ENCODE data around the gene CEBPG. TPM values are rescaled to one million over a fixed set of nuclear protein-coding genes. Genes with fewer than 3 reads are reported as not detected.

CEBPG gene
- total and polyA plus RNA-seq, 4 donors = 21.5 to 29.7 (median 24.7) TPM

- no peaks in the 10 kb centered on the region for H3K4me1 ChIP-seq (ENCODE audit: control insufficient read depth in 5 of 5, insufficient read depth in 5 of 5, low read length in 5 of 5)
- WGBS, 2 donors = 83 to 94% methylated on average over 6 of the region's 6 CpGs
- no peak overlapping the region for H3K27ac ChIP-seq (ENCODE audit: low read depth in 1 of 2, low read length in 1 of 2)
- no peaks in the 10 kb centered on the region for H3K36me3 ChIP-seq (ENCODE audit: control insufficient read depth in 4 of 4, insufficient read depth in 4 of 4, low read length in 4 of 4)
- peaks cover 0 to 6% (median 2%) of the 10 kb centered on the region in 4 donors for H3K9me3 ChIP-seq (ENCODE audit: control insufficient read depth in 4 of 4, insufficient read depth in 3 of 4, low read length in 3 of 4)
- H3K27me3 ChIP-seq (ENCODE audit: control insufficient read depth in 3 of 3, insufficient read depth in 3 of 3, low read length in 2 of 3) = no peaks in the 10 kb centered on the region
- DNase-seq = no peak
- no peak for ATAC-seq (ENCODE audit: insufficient read depth, low FRiP score)
- no peak overlapping the region for H3K4me3 ChIP-seq
- no peak overlapping the region for H3K9ac ChIP-seq (ENCODE audit: insufficient read depth in 1 of 2, low read length in 2 of 2)
- no peak for TF ChIP-seq CTCF (IDR thresholded peaks at IDR 0.05; ENCODE audit: control extremely low read depth, extremely low read depth)
Measured at GRCh38 chr19:33358408-33358807, 15.1 kb upstream of the CEBPG start.

GRCh38 chr19:33359581-33359980, 13.9 kb upstream of the CEBPG start:
- peaks cover 0 to 6% (median 2%) of the 10 kb centered on the region in 4 donors for H3K9me3 ChIP-seq (ENCODE audit: control insufficient read depth in 4 of 4, insufficient read depth in 3 of 4, low read length in 3 of 4)
- ATAC-seq (ENCODE audit: insufficient read depth, low FRiP score) = no peak
- TF ChIP-seq CTCF (IDR thresholded peaks at IDR 0.05; ENCODE audit: control extremely low read depth, extremely low read depth) = no peak
- H3K9ac ChIP-seq (ENCODE audit: insufficient read depth in 1 of 2, low read length in 2 of 2) = no peak overlapping the region
- DNase-seq = no peak
- H3K27ac ChIP-seq (ENCODE audit: low read depth in 1 of 2, low read length in 1 of 2) = no peak overlapping the region
- no peaks in the 10 kb centered on the region for H3K36me3 ChIP-seq (ENCODE audit: control insufficient read depth in 4 of 4, insufficient read depth in 4 of 4, low read length in 4 of 4)
- no peaks in the 10 kb centered on the region for H3K27me3 ChIP-seq (ENCODE audit: control insufficient read depth in 3 of 3, insufficient read depth in 3 of 3, low read length in 2 of 3)
- no peaks in the 10 kb centered on the region for H3K4me1 ChIP-seq (ENCODE audit: control insufficient read depth in 5 of 5, insufficient read depth in 5 of 5, low read length in 5 of 5)
- WGBS, 2 donors = 84 to 93% methylated on average over 3 of the region's 3 CpGs
- no peak overlapping the region for H3K4me3 ChIP-seq

GRCh38 chr19:33362508-33363228, 10.8 kb upstream of the CEBPG start:
- no peaks in the 10 kb centered on the region for H3K9me3 ChIP-seq (ENCODE audit: control insufficient read depth in 4 of 4, insufficient read depth in 3 of 4, low read length in 3 of 4)
- H3K27me3 ChIP-seq (ENCODE audit: control insufficient read depth in 3 of 3, insufficient read depth in 3 of 3, low read length in 2 of 3) = no peaks in the 10 kb centered on the region
- DNase-seq = no peak
- no peaks in the 10 kb centered on the region for H3K4me1 ChIP-seq (ENCODE audit: control insufficient read depth in 5 of 5, insufficient read depth in 5 of 5, low read length in 5 of 5)
- WGBS, 2 donors = 88 to 89% methylated on average over 6 of the region's 6 CpGs
- no peak for ATAC-seq (ENCODE audit: insufficient read depth, low FRiP score)
- H3K9ac ChIP-seq (ENCODE audit: insufficient read depth in 1 of 2, low read length in 2 of 2) = no peak overlapping the region
- no peak for TF ChIP-seq CTCF (IDR thresholded peaks at IDR 0.05; ENCODE audit: control extremely low read depth, extremely low read depth)
- no peaks in the 10 kb centered on the region for H3K36me3 ChIP-seq (ENCODE audit: control insufficient read depth in 4 of 4, insufficient read depth in 4 of 4, low read length in 4 of 4)
- no peak overlapping the region for H3K4me3 ChIP-seq
- no peak overlapping the region for H3K27ac ChIP-seq (ENCODE audit: low read depth in 1 of 2, low read length in 1 of 2)

- no peak for TF ChIP-seq CTCF (IDR thresholded peaks at IDR 0.05; ENCODE audit: control extremely low read depth, extremely low read depth)
- no peaks in the 10 kb centered on the region for H3K27me3 ChIP-seq (ENCODE audit: control insufficient read depth in 3 of 3, insufficient read depth in 3 of 3, low read length in 2 of 3)
- 82% methylated on average over 5 of the region's 5 CpGs for WGBS, 2 donors
- no peaks in the 10 kb centered on the region for H3K9me3 ChIP-seq (ENCODE audit: control insufficient read depth in 4 of 4, insufficient read depth in 3 of 4, low read length in 3 of 4)
- no peaks in the 10 kb centered on the region for H3K36me3 ChIP-seq (ENCODE audit: control insufficient read depth in 4 of 4, insufficient read depth in 4 of 4, low read length in 4 of 4)
- no peak for ATAC-seq (ENCODE audit: insufficient read depth, low FRiP score)
- H3K4me3 ChIP-seq = no peak overlapping the region
- no peaks in the 10 kb centered on the region for H3K4me1 ChIP-seq (ENCODE audit: control insufficient read depth in 5 of 5, insufficient read depth in 5 of 5, low read length in 5 of 5)
- H3K27ac ChIP-seq (ENCODE audit: low read depth in 1 of 2, low read length in 1 of 2) = no peak overlapping the region
- DNase-seq = no peak
- H3K9ac ChIP-seq (ENCODE audit: insufficient read depth in 1 of 2, low read length in 2 of 2) = no peak overlapping the region
Measured at GRCh38 chr19:33363476-33363875, 10.0 kb upstream of the CEBPG start.
